ENCODE data around the gene IRAK2.

- TF ChIP-seq CTCF (IDR thresholded peaks at IDR 0.05) (no peak), POLR2A (IDR thresholded peaks at IDR 0.05) (peak in 1 of 4 donors; percentile 28), EP300 (IDR thresholded peaks at IDR 0.05) (no peak)
Measured at GRCh38 chr3:10285272-10286132, 120.8 kb downstream of the IRAK2 start.

All from stomach (tissue), 4 donors.